Measurements from ENCODE around the gene SAMD11. TPM values are rescaled to one million over a fixed set of nuclear protein-coding genes. Genes with fewer than 3 reads are reported as not detected.

Gene SAMD11
- total RNA-seq, 1 donor from 2014 or later: 46.2 TPM

DNA sequence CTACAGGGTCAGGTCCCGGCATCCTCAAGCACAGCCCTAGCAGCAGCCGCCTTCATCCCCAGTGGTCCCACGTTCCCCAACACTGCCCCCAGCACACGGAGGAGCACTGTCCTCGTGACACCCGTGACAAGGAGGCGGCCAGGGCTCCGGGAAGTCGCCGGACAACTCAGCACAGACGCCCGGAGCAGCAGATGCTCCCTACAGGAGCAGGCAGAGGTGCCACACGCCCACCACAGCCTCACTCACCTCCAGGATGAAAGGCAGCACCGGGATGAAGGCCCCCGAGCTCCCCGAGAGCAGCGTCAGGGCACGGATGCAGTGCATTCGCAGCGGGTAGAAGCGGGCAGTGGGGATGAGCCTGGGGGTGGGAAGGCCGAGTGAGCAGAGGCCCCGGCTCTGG lies 27.2 kb downstream of the SAMD11 start:
- no peak overlapping the region for H3K27ac Mint-ChIP-seq (ENCODE audit: unreplicated experiment)
- H3K27me3 Mint-ChIP-seq (ENCODE audit: unreplicated experiment): peaks cover 4% of the 10 kb centered on the region
- no peak for DNase-seq
- H3K9me3 Mint-ChIP-seq (ENCODE audit: unreplicated experiment): peaks cover 3% of the 10 kb centered on the region
- H3K36me3 Mint-ChIP-seq (ENCODE audit: unreplicated experiment): no peaks in the 10 kb centered on the region
- H3K4me1 Mint-ChIP-seq (ENCODE audit: low read depth, unreplicated experiment): no peaks in the 10 kb centered on the region
- TF ChIP-seq, protein P1, sequence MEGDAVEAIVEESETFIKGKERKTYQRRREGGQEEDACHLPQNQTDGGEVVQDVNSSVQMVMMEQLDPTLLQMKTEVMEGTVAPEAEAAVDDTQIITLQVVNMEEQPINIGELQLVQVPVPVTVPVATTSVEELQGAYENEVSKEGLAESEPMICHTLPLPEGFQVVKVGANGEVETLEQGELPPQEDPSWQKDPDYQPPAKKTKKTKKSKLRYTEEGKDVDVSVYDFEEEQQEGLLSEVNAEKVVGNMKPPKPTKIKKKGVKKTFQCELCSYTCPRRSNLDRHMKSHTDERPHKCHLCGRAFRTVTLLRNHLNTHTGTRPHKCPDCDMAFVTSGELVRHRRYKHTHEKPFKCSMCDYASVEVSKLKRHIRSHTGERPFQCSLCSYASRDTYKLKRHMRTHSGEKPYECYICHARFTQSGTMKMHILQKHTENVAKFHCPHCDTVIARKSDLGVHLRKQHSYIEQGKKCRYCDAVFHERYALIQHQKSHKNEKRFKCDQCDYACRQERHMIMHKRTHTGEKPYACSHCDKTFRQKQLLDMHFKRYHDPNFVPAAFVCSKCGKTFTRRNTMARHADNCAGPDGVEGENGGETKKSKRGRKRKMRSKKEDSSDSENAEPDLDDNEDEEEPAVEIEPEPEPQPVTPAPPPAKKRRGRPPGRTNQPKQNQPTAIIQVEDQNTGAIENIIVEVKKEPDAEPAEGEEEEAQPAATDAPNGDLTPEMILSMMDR (IDR thresholded peaks at IDR 0.05; ENCODE audit: partially characterized antibody, unreplicated experiment): no peak
- H3K4me3 Mint-ChIP-seq (ENCODE audit: unreplicated experiment): peak overlapping the region; percentile 49

- DNase-seq: no peak
- Mint-ChIP-seq H3K4me3 (ENCODE audit: unreplicated experiment) (no peak overlapping the region), H3K27ac (ENCODE audit: unreplicated experiment) (peak overlapping the region; percentile 4), H3K36me3 (ENCODE audit: unreplicated experiment) (no peaks in the 10 kb centered on the region), H3K4me1 (ENCODE audit: low read depth, unreplicated experiment) (no peaks in the 10 kb centered on the region), H3K9me3 (ENCODE audit: unreplicated experiment) (peaks cover 1% of the 10 kb centered on the region), H3K27me3 (ENCODE audit: unreplicated experiment) (peaks cover 4% of the 10 kb centered on the region)
- TF ChIP-seq, protein P1 (IDR thresholded peaks at IDR 0.05; ENCODE audit: partially characterized antibody, unreplicated experiment): peak; percentile 41
These were observed 27.6 kb downstream of the SAMD11 start for GRCh38 chr1:951364-951763.

GRCh38 chr1:952201-952600 lies 28.5 kb downstream of the SAMD11 start:
- no peak for DNase-seq
- no peak overlapping the region for H3K27ac Mint-ChIP-seq (ENCODE audit: unreplicated experiment)
- H3K4me3 Mint-ChIP-seq (ENCODE audit: unreplicated experiment): no peak overlapping the region
- no peaks in the 10 kb centered on the region for H3K36me3 Mint-ChIP-seq (ENCODE audit: unreplicated experiment)
- TF ChIP-seq, protein P1 (IDR thresholded peaks at IDR 0.05; ENCODE audit: partially characterized antibody, unreplicated experiment): no peak
- no peaks in the 10 kb centered on the region for H3K4me1 Mint-ChIP-seq (ENCODE audit: low read depth, unreplicated experiment)
- peaks cover 2% of the 10 kb centered on the region for H3K27me3 Mint-ChIP-seq (ENCODE audit: unreplicated experiment)
- peaks cover 1% of the 10 kb centered on the region for H3K9me3 Mint-ChIP-seq (ENCODE audit: unreplicated experiment)

GRCh38 chr1:952603-953002 lies 28.9 kb downstream of the SAMD11 start:
- no peak overlapping the region for H3K4me3 Mint-ChIP-seq (ENCODE audit: unreplicated experiment)
- peaks cover 4% of the 10 kb centered on the region for H3K9me3 Mint-ChIP-seq (ENCODE audit: unreplicated experiment)
- H3K4me1 Mint-ChIP-seq (ENCODE audit: low read depth, unreplicated experiment): peaks cover 2% of the 10 kb centered on the region
- DNase-seq: no peak
- peaks cover 4% of the 10 kb centered on the region for H3K27me3 Mint-ChIP-seq (ENCODE audit: unreplicated experiment)
- TF ChIP-seq, protein P1 (IDR thresholded peaks at IDR 0.05; ENCODE audit: partially characterized antibody, unreplicated experiment): no peak
- no peaks in the 10 kb centered on the region for H3K36me3 Mint-ChIP-seq (ENCODE audit: unreplicated experiment)
- no peak overlapping the region for H3K27ac Mint-ChIP-seq (ENCODE audit: unreplicated experiment)

DNA sequence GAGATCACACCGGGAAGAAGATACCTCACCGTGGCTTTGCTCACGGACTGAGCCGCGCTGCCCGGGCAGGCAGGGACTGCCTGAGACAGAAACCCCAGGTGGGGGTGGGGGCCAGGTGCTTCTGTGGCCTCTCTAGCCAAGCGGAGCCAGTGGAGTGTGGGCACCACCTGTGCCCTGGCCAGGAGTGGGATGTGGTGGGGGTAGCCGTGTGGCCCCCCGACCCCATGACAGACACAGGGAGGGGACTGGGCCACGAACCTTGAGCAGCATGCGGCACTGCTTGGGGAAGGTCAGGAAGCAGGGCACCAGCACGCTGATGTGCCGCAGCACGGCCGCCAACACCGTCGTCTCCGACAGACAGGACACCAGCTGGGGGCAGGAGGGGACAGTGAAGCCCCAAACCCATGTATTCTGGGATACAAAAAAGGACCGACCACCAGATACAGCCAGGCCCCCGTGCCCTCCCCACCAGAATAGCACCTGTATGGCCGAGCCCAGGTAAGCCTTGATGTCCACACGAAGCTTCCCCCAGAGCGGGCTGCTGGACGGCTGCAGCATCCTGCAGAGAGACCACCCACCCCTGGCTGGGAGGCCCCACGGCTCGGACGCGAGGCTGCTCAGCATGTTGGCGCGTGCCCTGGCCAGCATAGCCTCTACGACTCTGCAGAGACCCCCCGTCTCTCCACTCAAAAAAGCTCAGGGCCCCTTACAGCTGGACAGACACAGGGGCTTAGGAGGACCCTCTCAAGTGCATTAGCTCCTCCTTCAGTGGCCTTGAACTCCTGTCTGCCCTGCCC lies 30.0 kb downstream of the SAMD11 start:
- Mint-ChIP-seq H3K4me1 (ENCODE audit: low read depth, unreplicated experiment) (peaks cover 7% of the 10 kb centered on the region), H3K27me3 (ENCODE audit: unreplicated experiment) (peaks cover 6% of the 10 kb centered on the region), H3K36me3 (ENCODE audit: unreplicated experiment) (no peaks in the 10 kb centered on the region), H3K27ac (ENCODE audit: unreplicated experiment) (no peak overlapping the region), H3K9me3 (ENCODE audit: unreplicated experiment) (peaks cover 6% of the 10 kb centered on the region), H3K4me3 (ENCODE audit: unreplicated experiment) (no peak overlapping the region)
- DNase-seq: no peak
- TF ChIP-seq, protein P1 (IDR thresholded peaks at IDR 0.05; ENCODE audit: partially characterized antibody, unreplicated experiment): no peak
